CD4-positive, CD25-positive, alpha-beta regulatory T cell (primary cell): ENCODE measurements around the gene FCHSD2. TPM values are rescaled to one million over a fixed set of nuclear protein-coding genes. Genes with fewer than 3 reads are reported as not detected.

Source experiments
- ATAC-seq, 2 donors: fragments of 150-1000 bp; cut with Tn5 transposase; one replicate each; pipeline ENCODE4 v1.10.0; 2021; ENCODE audit warnings: low read depth in 2 of 2, moderate number of reproducible peaks in 2 of 2, moderate library complexity in 1 of 2
- DNase-seq, 3 donors: peaks; one replicate each; pipeline versions ENCODE4 v3.0.0 to v3.0.0-alpha.2; 2012 to 2022; ENCODE audit warnings: mixed read lengths in 1 of 3
- H3K27ac ChIP-seq: one replicate; pipeline ENCODE4 v1.7.0; 2013; ENCODE audit warnings: mild to moderate bottlenecking, low read length; ENCODE audit not compliant: insufficient read depth, poor library complexity, severe bottlenecking
- H3K27me3 ChIP-seq: one replicate; pipeline ENCODE4 v1.7.0; 2013; ENCODE audit warnings: low read length; ENCODE audit not compliant: control insufficient read depth, insufficient read depth
- H3K36me3 ChIP-seq: one replicate; pipeline ENCODE4 v1.7.0; 2013; ENCODE audit warnings: mild to moderate bottlenecking, low read length, moderate library complexity; ENCODE audit not compliant: control insufficient read depth, insufficient read depth
- H3K4me1 ChIP-seq: 2 replicates; pipeline ENCODE4 v1.7.0; 2013; ENCODE audit warnings: mild to moderate bottlenecking, low read length; ENCODE audit not compliant: insufficient read depth, control insufficient read depth, poor library complexity, severe bottlenecking
- H3K4me3 ChIP-seq: one replicate; pipeline ENCODE4 v1.7.0; 2013; ENCODE audit warnings: low read depth, mild to moderate bottlenecking, low read length, moderate library complexity
- H3K9me3 ChIP-seq, 2 experiments: 1 replicate in 1 of 2; 2 replicates in 1 of 2; pipeline ENCODE4 v1.7.0; 2013; ENCODE audit warnings: low read length in 2 of 2, mild to moderate bottlenecking in 1 of 2, moderate library complexity in 1 of 2; ENCODE audit not compliant: control insufficient read depth in 2 of 2
- H3K27ac Mint-ChIP-seq, 3 donors: one replicate each; pipeline ENCODE4 v1.8.0; 2020 to 2022; ENCODE audit warnings: mild to moderate bottlenecking in 3 of 3, mixed read lengths in 3 of 3, moderate library complexity in 2 of 3
- H3K27me3 Mint-ChIP-seq: one replicate; pipeline ENCODE4 v1.8.0; 2022; ENCODE audit warnings: mild to moderate bottlenecking, mixed read lengths
- H3K36me3 Mint-ChIP-seq: one replicate; pipeline ENCODE4 v1.8.0; 2020; ENCODE audit warnings: mixed read lengths
- H3K4me1 Mint-ChIP-seq, 4 donors: one replicate each; pipeline ENCODE4 v1.8.0; 2020 to 2022; ENCODE audit warnings: mixed read lengths in 4 of 4, mild to moderate bottlenecking in 1 of 4
- H3K4me3 Mint-ChIP-seq, 4 donors: one replicate each; pipeline ENCODE4 v1.8.0; 2020 to 2022; ENCODE audit warnings: mild to moderate bottlenecking in 4 of 4, mixed read lengths in 4 of 4, moderate library complexity in 3 of 4
- H3K9me3 Mint-ChIP-seq, 7 donors: one replicate each; pipeline ENCODE4 v1.8.0; 2020 to 2022; ENCODE audit warnings: mixed read lengths in 7 of 7, mild to moderate bottlenecking in 3 of 7, moderate library complexity in 2 of 7
- polyA plus RNA-seq, 4 donors: library from polyadenylated mRNA; unstranded; fragments of 300-500 nt; fragmentation: Illumina TruSeq; gene quantifications; one replicate each; pipeline ENCODE4 v1.2.3, GENCODE V29; 2021
- total RNA-seq: library from RNA; stranded (reverse); gene quantifications from one replicate; pipeline ENCODE4 v1.2.3, GENCODE V29; 2022

Gene FCHSD2
- total and polyA plus RNA-seq, 5 donors from 2014 or later = 13.5 to 56.6 (median 19.6) TPM

DNA sequence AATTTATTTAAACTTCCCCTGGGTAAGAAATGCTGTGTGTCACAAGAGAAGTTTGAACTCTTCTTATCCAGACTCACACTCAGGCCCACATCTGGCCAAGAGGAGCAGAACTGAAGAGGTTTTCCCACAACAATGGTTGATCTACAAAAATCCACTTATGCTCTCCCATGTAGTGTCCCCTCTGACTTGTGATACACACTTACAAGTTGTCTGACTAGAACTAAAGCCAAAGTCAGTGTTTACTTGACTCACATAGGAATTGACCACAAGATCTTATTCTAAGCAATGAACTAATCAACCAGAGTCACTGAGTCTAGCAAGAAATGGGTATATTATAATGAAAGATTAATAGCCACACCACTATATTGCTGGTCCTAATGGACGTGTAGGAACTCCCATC lies 194.9 kb downstream of the FCHSD2 start:
- Mint-ChIP-seq H3K27ac (no peak overlapping the region), H3K4me3 (no peak overlapping the region), H3K9me3 (peaks cover 0 to 1% (median 0%) of the 10 kb centered on the region in 7 donors)

DNA sequence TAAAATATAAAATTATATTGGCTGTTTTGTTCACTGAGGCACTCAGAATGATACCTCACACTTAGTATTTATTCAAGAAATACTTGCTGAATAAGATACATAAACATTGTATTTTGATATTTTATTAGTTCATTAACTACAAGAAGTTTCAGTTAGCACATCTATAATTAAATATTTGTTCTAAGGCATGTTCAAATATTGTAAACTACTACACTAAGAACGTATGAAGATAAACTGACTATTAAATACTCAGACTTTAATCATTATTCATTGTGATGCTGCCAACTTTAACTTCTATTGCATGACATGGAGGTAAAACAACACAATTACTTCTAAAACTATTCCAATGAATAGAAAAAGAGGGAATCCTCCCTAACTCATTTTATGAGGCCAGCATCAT lies 198.5 kb downstream of the FCHSD2 start:
- Mint-ChIP-seq H3K4me1 (peaks cover 0 to 6% (median 2%) of the 10 kb centered on the region in 4 donors), H3K9me3 (peaks cover 0 to 1% (median 0%) of the 10 kb centered on the region in 7 donors), H3K36me3 (peaks cover 10% of the 10 kb centered on the region), H3K27me3 (no peaks in the 10 kb centered on the region), H3K4me3 (no peak overlapping the region), H3K27ac (no peak overlapping the region)
- H3K9me3 ChIP-seq = no peaks in the 10 kb centered on the region
- H3K4me1 ChIP-seq = no peaks in the 10 kb centered on the region
- DNase-seq (no peak), ATAC-seq (no peak)
- no peaks in the 10 kb centered on the region for H3K27me3 ChIP-seq
- H3K36me3 ChIP-seq = no peaks in the 10 kb centered on the region
- no peak overlapping the region for H3K4me3 ChIP-seq
- no peak overlapping the region for H3K27ac ChIP-seq

More for the DNA sequence above, 194.9 kb downstream of the FCHSD2 start:
- H3K4me1 Mint-ChIP-seq = peaks cover 4 to 11% (median 6%) of the 10 kb centered on the region in 4 donors
- no peak for ATAC-seq
- no peak for DNase-seq
- Histone ChIP-seq H3K4me1 (no peaks in the 10 kb centered on the region), H3K27ac (no peak overlapping the region), H3K9me3 (no peaks in the 10 kb centered on the region), H3K27me3 (no peaks in the 10 kb centered on the region), H3K36me3 (no peaks in the 10 kb centered on the region), H3K4me3 (no peak overlapping the region)
- peaks cover 13% of the 10 kb centered on the region for H3K36me3 Mint-ChIP-seq
- H3K27me3 Mint-ChIP-seq = no peaks in the 10 kb centered on the region

- Histone ChIP-seq H3K27me3 (no peaks in the 10 kb centered on the region), H3K4me3 (no peak overlapping the region), H3K9me3 (no peaks in the 10 kb centered on the region), H3K4me1 (no peaks in the 10 kb centered on the region), H3K27ac (no peak overlapping the region), H3K36me3 (peaks cover 8% of the 10 kb centered on the region)
- peaks cover 0 to 1% (median 0%) of the 10 kb centered on the region in 7 donors for H3K9me3 Mint-ChIP-seq
- no peak for ATAC-seq
- no peaks in the 10 kb centered on the region for H3K27me3 Mint-ChIP-seq
- H3K36me3 Mint-ChIP-seq = peaks cover 18% of the 10 kb centered on the region
- no peak overlapping the region for H3K27ac Mint-ChIP-seq
- H3K4me1 Mint-ChIP-seq = peaks cover 0 to 9% (median 5%) of the 10 kb centered on the region in 4 donors
- DNase-seq = no peak
- no peak overlapping the region for H3K4me3 Mint-ChIP-seq
Observed at GRCh38 chr11:72940417-72940816, 201.7 kb downstream of the FCHSD2 start.

DNA sequence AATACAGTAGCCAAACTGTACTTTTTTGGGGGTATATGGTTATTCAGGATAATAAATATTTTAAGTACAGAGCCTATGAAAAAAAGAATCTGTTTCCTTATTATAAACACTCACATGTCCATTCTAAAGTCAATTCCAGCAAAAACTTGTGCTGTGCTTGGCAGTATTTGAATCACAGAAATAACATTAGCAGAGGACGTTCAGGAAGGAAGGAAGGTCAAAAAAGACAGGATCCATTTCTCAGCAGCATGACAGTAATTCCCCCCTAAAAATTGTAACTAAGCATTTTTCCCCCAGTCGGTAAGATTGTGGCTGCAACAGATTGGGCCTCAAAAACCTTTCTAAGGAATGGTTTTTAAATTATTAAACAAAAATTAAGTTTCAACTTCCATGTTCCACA lies 203.1 kb downstream of the FCHSD2 start:
- H3K4me3 Mint-ChIP-seq = no peak overlapping the region
- H3K4me1 ChIP-seq = no peaks in the 10 kb centered on the region
- no peak overlapping the region for H3K4me3 ChIP-seq
- ATAC-seq (no peak), DNase-seq (no peak)
- no peaks in the 10 kb centered on the region for H3K27me3 Mint-ChIP-seq
- no peak overlapping the region for H3K27ac ChIP-seq
- no peaks in the 10 kb centered on the region for H3K27me3 ChIP-seq
- H3K4me1 Mint-ChIP-seq = peaks cover 0 to 8% (median 5%) of the 10 kb centered on the region in 4 donors
- H3K9me3 Mint-ChIP-seq = peaks cover 0 to 1% (median 0%) of the 10 kb centered on the region in 7 donors
- H3K9me3 ChIP-seq = no peaks in the 10 kb centered on the region
- peaks cover 8% of the 10 kb centered on the region for H3K36me3 ChIP-seq
- H3K27ac Mint-ChIP-seq = no peak overlapping the region
- peaks cover 18% of the 10 kb centered on the region for H3K36me3 Mint-ChIP-seq

DNA sequence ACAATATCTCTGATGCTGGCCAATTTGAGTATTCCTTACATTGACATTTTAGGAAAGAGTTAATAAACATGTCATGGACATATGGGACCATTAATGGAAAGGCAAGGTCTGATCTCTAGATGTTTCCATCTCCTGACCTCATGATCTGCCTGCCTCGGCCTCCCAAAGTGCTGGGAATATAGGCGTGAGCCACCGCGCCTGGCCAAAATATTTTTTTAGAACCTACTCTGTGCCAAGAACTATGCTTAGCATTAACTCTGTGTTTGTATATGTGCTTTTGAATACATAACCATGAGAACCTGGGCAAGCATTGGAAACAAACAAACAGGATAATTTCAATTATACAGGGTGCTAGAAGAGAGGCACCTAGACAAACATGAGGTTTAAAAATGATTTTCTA lies 204.7 kb downstream of the FCHSD2 start:
- no peaks in the 10 kb centered on the region for H3K9me3 Mint-ChIP-seq

DNA sequence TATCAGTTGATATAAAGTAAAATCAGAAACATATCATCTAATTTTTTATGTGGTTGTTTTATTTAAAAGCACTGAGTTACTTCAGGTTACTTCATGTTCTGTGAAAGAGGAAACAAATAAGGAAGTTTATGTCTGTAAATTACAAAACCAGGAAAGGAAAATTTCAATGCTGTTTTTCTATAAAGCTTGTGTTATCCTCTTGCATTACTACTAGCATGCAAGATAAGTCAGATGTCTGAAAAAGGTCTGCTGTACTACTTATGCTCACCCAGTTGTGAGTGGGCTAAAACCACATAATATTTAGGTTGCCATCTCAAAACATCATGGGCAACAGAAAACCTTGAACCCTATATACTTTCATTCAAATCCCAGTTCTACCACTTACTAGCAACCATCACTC lies 206.4 kb downstream of the FCHSD2 start:
- Mint-ChIP-seq H3K27ac (peak overlapping the region in 1 of 3 donors; percentile 5), H3K36me3 (peaks cover 13% of the 10 kb centered on the region), H3K27me3 (no peaks in the 10 kb centered on the region), H3K4me3 (no peak overlapping the region), H3K9me3 (no peaks in the 10 kb centered on the region), H3K4me1 (peaks cover 0 to 8% (median 3%) of the 10 kb centered on the region in 4 donors)
- H3K4me3 ChIP-seq = no peak overlapping the region
- H3K27ac ChIP-seq = no peak overlapping the region
- H3K27me3 ChIP-seq = no peaks in the 10 kb centered on the region
- no peak for ATAC-seq
- DNase-seq = no peak
- no peaks in the 10 kb centered on the region for H3K4me1 ChIP-seq
- no peaks in the 10 kb centered on the region for H3K9me3 ChIP-seq
- H3K36me3 ChIP-seq = peaks cover 13% of the 10 kb centered on the region

More for the DNA sequence above, 204.7 kb downstream of the FCHSD2 start:
- peaks cover 8% of the 10 kb centered on the region for H3K36me3 ChIP-seq
- Mint-ChIP-seq H3K4me1 (peaks cover 0 to 8% (median 4%) of the 10 kb centered on the region in 4 donors), H3K4me3 (no peak overlapping the region), H3K27me3 (no peaks in the 10 kb centered on the region), H3K27ac (no peak overlapping the region), H3K36me3 (peaks cover 18% of the 10 kb centered on the region)
- H3K27ac ChIP-seq = no peak overlapping the region
- ATAC-seq (no peak), DNase-seq (no peak)
- no peaks in the 10 kb centered on the region for H3K4me1 ChIP-seq
- H3K27me3 ChIP-seq = no peaks in the 10 kb centered on the region
- no peak overlapping the region for H3K4me3 ChIP-seq
- H3K9me3 ChIP-seq = no peaks in the 10 kb centered on the region

GRCh38 chr11:72932132-72932570 lies 210.0 kb downstream of the FCHSD2 start:
- no peak overlapping the region for H3K4me3 ChIP-seq
- H3K27ac ChIP-seq = no peak overlapping the region
- no peaks in the 10 kb centered on the region for H3K27me3 Mint-ChIP-seq
- no peaks in the 10 kb centered on the region for H3K36me3 Mint-ChIP-seq
- no peaks in the 10 kb centered on the region for H3K9me3 ChIP-seq
- no peaks in the 10 kb centered on the region for H3K9me3 Mint-ChIP-seq
- H3K4me3 Mint-ChIP-seq = no peak overlapping the region
- no peak overlapping the region for H3K27ac Mint-ChIP-seq
- no peak for ATAC-seq
- no peak for DNase-seq
- H3K4me1 ChIP-seq = no peaks in the 10 kb centered on the region
- H3K4me1 Mint-ChIP-seq = peaks cover 2 to 13% (median 9%) of the 10 kb centered on the region in 4 donors
- H3K27me3 ChIP-seq = no peaks in the 10 kb centered on the region
- H3K36me3 ChIP-seq = peaks cover 7% of the 10 kb centered on the region

GRCh38 chr11:72930008-72930407 lies 212.1 kb downstream of the FCHSD2 start:
- no peak overlapping the region for H3K4me3 Mint-ChIP-seq

More at GRCh38 chr11:72930008-72930407, 212.1 kb downstream of the FCHSD2 start:
- no peaks in the 10 kb centered on the region for H3K27me3 ChIP-seq
- ATAC-seq = no peak
- Mint-ChIP-seq H3K4me1 (peaks cover 3 to 24% (median 12%) of the 10 kb centered on the region in 4 donors), H3K27ac (peak overlapping the region in 1 of 3 donors; percentile 27), H3K9me3 (no peaks in the 10 kb centered on the region), H3K36me3 (no peaks in the 10 kb centered on the region), H3K27me3 (no peaks in the 10 kb centered on the region)
- H3K36me3 ChIP-seq = peaks cover 5% of the 10 kb centered on the region
- no peak overlapping the region for H3K4me3 ChIP-seq
- no peak overlapping the region for H3K27ac ChIP-seq
- no peaks in the 10 kb centered on the region for H3K4me1 ChIP-seq
- no peak for DNase-seq
- no peaks in the 10 kb centered on the region for H3K9me3 ChIP-seq
